ENCODE measurements around the gene AP2A2. TPM values are rescaled to one million over a fixed set of nuclear protein-coding genes. Genes with fewer than 3 reads are reported as not detected.
"Not testable (repeated sequence)": the region's sequence is repeated elsewhere in the genome, so short reads cannot be mapped to it uniquely, and the experiment has no call there.

AP2A2 gene
- total and polyA plus RNA-seq, 11 donors, result 20.4 to 71.4 (median 36.5) TPM

- intact Hi-C loops (cut with DNase I), result no loop called here
- no peaks in the 10 kb centered on the region for H3K27me3 ChIP-seq
- DNase-seq (no peak), ATAC-seq (no peak)
- H3K36me3 ChIP-seq, result peaks cover 6 to 38% (median 23%) of the 10 kb centered on the region in 9 donors
- 90 to 97% (median 95%) methylated on average over 5 to 7 of the region's 7 CpGs for WGBS, 4 donors
- no peak for TF ChIP-seq POLR2A (IDR thresholded peaks at IDR 0.05)
- TF ChIP-seq CTCF (IDR thresholded peaks at IDR 0.05), result no peak
- no peaks in the 10 kb centered on the region for H3K4me1 ChIP-seq
- no peak overlapping the region for H3K27ac ChIP-seq
- H3K9me3 ChIP-seq, result no peaks in the 10 kb centered on the region
- no peak overlapping the region for H3K4me3 ChIP-seq
Measured at GRCh38 chr11:1015064-1015463, 89.4 kb downstream of the AP2A2 start.

DNA sequence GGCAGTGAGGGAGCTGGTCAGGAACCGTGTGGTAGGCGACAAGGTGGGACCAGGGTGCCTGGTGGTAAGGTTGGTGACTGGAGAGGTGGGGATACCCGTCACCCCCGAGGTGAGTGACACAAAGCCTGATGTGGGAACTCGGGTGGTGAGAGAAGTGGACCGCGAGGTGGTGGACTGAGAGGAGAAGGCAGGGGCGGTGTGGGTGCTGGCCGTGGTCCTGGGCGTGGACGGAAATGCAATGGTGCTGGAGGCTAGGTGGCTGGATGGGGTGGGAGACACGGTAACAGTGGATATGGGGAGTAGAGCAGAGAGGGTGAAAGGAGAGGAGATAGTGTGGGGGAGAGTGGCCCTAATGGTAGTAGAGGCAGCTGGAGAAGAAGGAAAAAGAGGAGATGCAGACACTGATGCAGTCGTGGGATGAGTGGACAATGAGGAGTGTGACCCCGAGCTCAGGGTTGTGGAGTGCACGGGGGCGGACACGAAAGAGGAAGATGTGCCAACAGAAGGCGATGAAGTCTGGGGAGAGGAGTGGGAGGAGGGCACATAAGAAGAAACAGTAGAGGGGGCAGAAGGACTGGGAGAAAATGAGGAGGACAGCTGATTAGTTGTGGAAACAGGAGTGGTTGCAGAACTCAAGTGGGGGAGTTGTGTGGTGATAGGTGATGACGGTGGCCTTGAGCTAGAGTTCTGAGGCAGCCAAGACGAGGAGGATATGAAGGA lies 90.3 kb downstream of the AP2A2 start:
- Histone ChIP-seq H3K9me3 (no peaks in the 10 kb centered on the region), H3K36me3 (peaks cover 4 to 29% (median 13%) of the 10 kb centered on the region in 9 donors), H3K4me3 (no peak overlapping the region), H3K27me3 (no peaks in the 10 kb centered on the region), H3K4me1 (no peaks in the 10 kb centered on the region), H3K27ac (no peak overlapping the region)
- WGBS, 4 donors, result 89 to 92% (median 91%) methylated on average over 20 of the region's 20 CpGs
- DNase-seq (no peak), ATAC-seq (no peak)
- TF ChIP-seq CTCF (IDR thresholded peaks at IDR 0.05), result no peak
- TF ChIP-seq POLR2A (IDR thresholded peaks at IDR 0.05), result no peak
- intact Hi-C loops (cut with DNase I), result no loop called here

GRCh38 chr11:1016610-1017126 lies 91.0 kb downstream of the AP2A2 start:
- H3K9me3 ChIP-seq; H3K27ac ChIP-seq; intact Hi-C loops (cut with DNase I); H3K4me3 ChIP-seq; H3K27me3 ChIP-seq; DNase-seq; H3K4me1 ChIP-seq: not testable (repeated sequence)
- peak in 3 of 4 donors; percentile 25 to 39 (median 35) for ATAC-seq
- H3K36me3 ChIP-seq, result peaks cover 0 to 22% (median 7%) of the 10 kb centered on the region in 9 donors
- 65 to 74% (median 70%) methylated on average over 7 of the region's 7 CpGs for WGBS, 4 donors

- WGBS, 4 donors, result 81 to 89% (median 84%) methylated on average over 12 of the region's 12 CpGs
- no peaks in the 10 kb centered on the region for H3K27me3 ChIP-seq
- peak; percentile 25 to 46 (median 26) for ATAC-seq
- H3K9me3 ChIP-seq, result no peaks in the 10 kb centered on the region
- TF ChIP-seq CTCF (IDR thresholded peaks at IDR 0.05) (no peak), POLR2A (IDR thresholded peaks at IDR 0.05) (no peak)
- intact Hi-C loops (cut with DNase I), result no loop called here
- no peak for DNase-seq
- no peak overlapping the region for H3K27ac ChIP-seq
- no peak overlapping the region for H3K4me3 ChIP-seq
- H3K4me1 ChIP-seq, result no peaks in the 10 kb centered on the region
- peaks cover 0 to 14% (median 0%) of the 10 kb centered on the region in 9 donors for H3K36me3 ChIP-seq
Measured at GRCh38 chr11:1017269-1018005, 91.8 kb downstream of the AP2A2 start.
